Glomerular visceral epithelial cell (primary cell): ENCODE results near the gene SMG6.
"Not testable (repeated sequence)": the region's sequence is repeated elsewhere in the genome, so short reads cannot be mapped to it uniquely, and the experiment has no call there.

Source experiments
- DNase-seq: peaks from one replicate; pipeline ENCODE4 v3.0.0-alpha.2; 2016; ENCODE audit errors: extremely low spot score

Gene SMG6

GRCh38 chr17:2303204-2304188 lies at the start of gene SMG6, which contains the start of gene SRR:
SMG6 (minus strand) TSS chr17:2303785; CDS start chr17:2303720, 65 bp downstream.
SRR (plus strand) TSS chr17:2303950; CDS start chr17:2315561, 11,611 bp downstream.
- DNase-seq: peak; percentile 93

- no peak for DNase-seq
These were observed 47.7 kb upstream of the SMG6 start for GRCh38 chr17:2351269-2351668.

GRCh38 chr17:2347805-2348685 lies 44.5 kb upstream of the SMG6 start:
- peak; percentile 79 for DNase-seq

- no peak for DNase-seq
These were observed 42.9 kb upstream of the SMG6 start for GRCh38 chr17:2346475-2346874.

GRCh38 chr17:2344528-2344927 lies 40.9 kb upstream of the SMG6 start:
- no peak for DNase-seq

- no peak for DNase-seq
These were observed 39.8 kb upstream of the SMG6 start for GRCh38 chr17:2343421-2343820.

- peak; percentile 20 for DNase-seq
These were observed 34.7 kb upstream of the SMG6 start for GRCh38 chr17:2338315-2338657.

- DNase-seq: peak; percentile 74
These were observed 34.1 kb upstream of the SMG6 start for GRCh38 chr17:2337544-2338314.

- DNase-seq: peak; percentile 57
These were observed 33.4 kb upstream of the SMG6 start, which contains the start of gene SGSM2 for GRCh38 chr17:2336852-2337543. SGSM2 (plus strand) TSS chr17:2337501; CDS start chr17:2337689, 188 bp downstream.

- peak; percentile 89 for DNase-seq
These were observed 32.7 kb upstream of the SMG6 start, which contains the start of gene TSR1 for GRCh38 chr17:2336215-2336851. TSR1 (minus strand) TSS chr17:2336457; CDS start chr17:2336427, 30 bp downstream.

- DNase-seq: peak; percentile 47
These were observed 32.2 kb upstream of the SMG6 start for GRCh38 chr17:2335726-2336214.

GRCh38 chr17:2331303-2331702 lies 27.7 kb upstream of the SMG6 start:
- DNase-seq: no peak

- no peak for DNase-seq
These were observed 20.2 kb upstream of the SMG6 start for GRCh38 chr17:2323629-2324314.

- no peak for DNase-seq
These were observed 17.8 kb upstream of the SMG6 start for GRCh38 chr17:2321399-2321798.

GRCh38 chr17:2319051-2319450 lies 15.5 kb upstream of the SMG6 start:
- no peak for DNase-seq

- DNase-seq: no peak
These were observed 14.2 kb upstream of the SMG6 start for GRCh38 chr17:2317796-2318195.

- DNase-seq: not testable (repeated sequence)
These were observed 13.3 kb upstream of the SMG6 start for GRCh38 chr17:2316916-2317205.

- no peak for DNase-seq
These were observed 9.2 kb upstream of the SMG6 start for GRCh38 chr17:2312736-2313135.

GRCh38 chr17:2309338-2310154 lies 6.0 kb upstream of the SMG6 start:
- no peak for DNase-seq
